Camera-type eye (tissue), 1 donor: ENCODE results near the gene PIP4K2C. TPM values are rescaled to one million over a fixed set of nuclear protein-coding genes. Genes with fewer than 3 reads are reported as not detected.

Experiments
- total RNA-seq: library from RNA; depleted of rRNA; stranded (reverse); fragments of >200 nt; gene quantifications from one replicate; pipeline ENCODE4 v1.2.3, GENCODE V29; 2014

The PIP4K2C gene
- 24.8 TPM for total RNA-seq

GRCh38 chr12:57590864-57591781 lies at the start of gene PIP4K2C:
TSS of gene PIP4K2C (plus strand) at chr12:57591192. CDS start at chr12:57591290, 98 bp downstream.

GRCh38 chr12:57546438-57547287 lies 44.3 kb upstream of the PIP4K2C start, which contains the start of gene DCTN2:
TSS of gene DCTN2 (minus strand) at chr12:57547192. CDS start at chr12:57547063, 129 bp downstream.

GRCh38 chr12:57549909-57550640 lies 40.9 kb upstream of the PIP4K2C start, which contains the start of gene KIF5A:
TSS of gene KIF5A (plus strand) at chr12:57550044. CDS start at chr12:57550272, 228 bp downstream.

GRCh38 chr12:57604454-57604991 lies 13.5 kb downstream of the PIP4K2C start, which contains the start of gene DTX3:
TSS of gene DTX3 (plus strand) at chr12:57604824. CDS start at chr12:57606518, 1,694 bp downstream.

GRCh38 chr12:57611108-57611826 lies 20.3 kb downstream of the PIP4K2C start, which contains the start of gene ARHGEF25:
TSS of gene ARHGEF25 (plus strand) at chr12:57611435. CDS start at chr12:57611895, 460 bp downstream.

GRCh38 chr12:57632958-57633840 lies 42.2 kb downstream of the PIP4K2C start, which contains the start of gene B4GALNT1:
TSS of gene B4GALNT1 (minus strand) at chr12:57633201. CDS start at chr12:57632132, 1,069 bp downstream.

Other genes with a start within 250 kb of the PIP4K2C start
- 55.9 TPM for gene R3HDM2, start 160.1 kb upstream of the PIP4K2C start, total RNA-seq
- not detected for gene INHBC, start 156.4 kb upstream of the PIP4K2C start, total RNA-seq
- not detected for gene INHBE, start 135.9 kb upstream of the PIP4K2C start, total RNA-seq
- gene GLI1, start 131.4 kb upstream of the PIP4K2C start, total RNA-seq, result 7.1 TPM
- 4.0 TPM for gene ARHGAP9, start 111.3 kb upstream of the PIP4K2C start, total RNA-seq
- gene MARS1, start 103.1 kb upstream of the PIP4K2C start, total RNA-seq, result 78.5 TPM
- gene DDIT3, start 70.7 kb upstream of the PIP4K2C start, total RNA-seq, result 37.2 TPM
- gene MBD6, start 68.4 kb upstream of the PIP4K2C start, total RNA-seq, result 52.1 TPM
- gene DCTN2, start 44.0 kb upstream of the PIP4K2C start, total RNA-seq, result 174 TPM
- 30.1 TPM for gene KIF5A, start 41.1 kb upstream of the PIP4K2C start, total RNA-seq
- 69.5 TPM for gene DTX3, start 13.6 kb downstream of the PIP4K2C start, total RNA-seq
- gene ARHGEF25, start 20.2 kb downstream of the PIP4K2C start, total RNA-seq, result 53.5 TPM
- 9.6 TPM for gene B4GALNT1, start 42.0 kb downstream of the PIP4K2C start, total RNA-seq
- gene OS9, start 102.9 kb downstream of the PIP4K2C start, total RNA-seq, result 250 TPM
- 7.3 TPM for gene AGAP2, start 147.6 kb downstream of the PIP4K2C start, total RNA-seq
- gene TSPAN31, start 153.8 kb downstream of the PIP4K2C start, total RNA-seq, result 59.1 TPM
- 108 TPM for gene CDK4, start 161.1 kb downstream of the PIP4K2C start, total RNA-seq
- 15.1 TPM for gene MARCHF9, start 163.9 kb downstream of the PIP4K2C start, total RNA-seq
- gene CYP27B1, start 175.9 kb downstream of the PIP4K2C start, total RNA-seq, result 1.6 TPM
- 4.5 TPM for gene METTL1, start 180.9 kb downstream of the PIP4K2C start, total RNA-seq
- 12.2 TPM for gene EEF1AKMT3, start 181.4 kb downstream of the PIP4K2C start, total RNA-seq
- 18.8 TPM for gene TSFM, start 191.6 kb downstream of the PIP4K2C start, total RNA-seq
- gene AVIL, start 227.5 kb downstream of the PIP4K2C start, total RNA-seq, result 4.5 TPM